D341Med (cell line): ENCODE data around the gene POU2F2.
"Not testable (repeated sequence)": the region's sequence is repeated elsewhere in the genome, so short reads cannot be mapped to it uniquely, and the experiment has no call there.

Experiments
- DNase-seq: peaks from one replicate; pipeline ENCODE4 v3.0.0; 2012; ENCODE audit warnings: low spot score

Gene POU2F2

GRCh38 chr19:42059196-42059595, 73.0 kb downstream of the POU2F2 start:
- DNase-seq, result no peak

- DNase-seq, result no peak
These were observed 74.4 kb downstream of the POU2F2 start for GRCh38 chr19:42057846-42058245.

- DNase-seq, result no peak
These were observed 78.0 kb downstream of the POU2F2 start for GRCh38 chr19:42054205-42054604.

- no peak for DNase-seq
These were observed 79.0 kb downstream of the POU2F2 start for GRCh38 chr19:42053037-42053935.

GRCh38 chr19:42052241-42052863, 79.9 kb downstream of the POU2F2 start:
- peak; percentile 85 for DNase-seq

GRCh38 chr19:42051166-42052115, 80.8 kb downstream of the POU2F2 start:
- no peak for DNase-seq

- DNase-seq, result no peak
These were observed 83.3 kb downstream of the POU2F2 start for GRCh38 chr19:42048992-42049391.

GRCh38 chr19:42045575-42045974, 86.7 kb downstream of the POU2F2 start:
- DNase-seq, result no peak

- peak; percentile 74 for DNase-seq
These were observed 89.6 kb downstream of the POU2F2 start for GRCh38 chr19:42042455-42043170.

- DNase-seq, result not testable (repeated sequence)
These were observed 91.8 kb downstream of the POU2F2 start for GRCh38 chr19:42040491-42040890.

- no peak for DNase-seq
These were observed 92.2 kb downstream of the POU2F2 start for GRCh38 chr19:42040031-42040430.

GRCh38 chr19:42038666-42039065, 93.6 kb downstream of the POU2F2 start:
- no peak for DNase-seq

- no peak for DNase-seq
These were observed 94.6 kb downstream of the POU2F2 start for GRCh38 chr19:42037649-42038048.
